ENCODE results near the gene DCP1B.

DCP1B gene

DNA sequence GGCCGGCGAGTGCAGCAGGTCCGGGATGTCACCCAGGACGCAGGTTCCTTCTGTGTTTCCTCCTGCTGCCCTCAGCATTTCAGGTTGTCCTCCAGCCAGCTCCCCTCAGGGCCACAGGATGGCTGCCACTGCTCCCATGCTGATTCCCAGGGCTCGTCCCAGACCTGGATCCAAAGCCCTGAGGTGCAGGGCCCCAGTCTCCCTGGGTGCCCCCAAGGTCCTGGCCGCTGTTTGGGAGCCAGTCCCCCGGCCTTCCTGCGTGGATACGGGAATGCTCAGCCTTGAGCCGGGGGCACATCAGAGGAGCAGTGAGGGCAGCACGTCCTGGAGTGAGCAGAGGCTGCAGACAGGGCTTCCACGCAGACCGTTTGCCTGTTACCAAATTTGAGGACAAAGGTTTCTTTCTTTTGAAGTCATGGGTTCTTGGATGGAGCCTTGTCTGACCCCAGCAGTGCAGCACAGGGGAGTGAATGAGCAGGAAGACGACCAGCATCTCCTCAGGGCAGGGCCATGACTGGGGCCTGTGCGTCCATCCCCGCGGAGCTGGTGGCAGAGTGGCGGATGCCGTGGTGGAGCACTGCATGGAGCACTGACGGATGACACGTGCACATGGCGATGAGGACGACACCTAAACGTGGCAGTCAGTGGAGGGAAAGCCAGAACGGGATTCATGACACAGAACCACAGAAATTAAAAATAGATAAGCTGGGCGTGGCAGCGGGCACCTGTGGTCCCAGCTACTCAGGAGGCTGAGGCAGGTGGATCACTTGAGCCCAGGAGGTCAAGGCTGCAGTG, 73.3 kb downstream of the DCP1B start:
- TF ChIP-seq FOXP2 (optimal IDR thresholded peaks at IDR 0.05; ENCODE audit: control extremely low read depth, extremely low read length, insufficient read depth) (no peak), EZH2 (IDR thresholded peaks at IDR 0.05) (no peak), POLR2AphosphoS5 (IDR thresholded peaks at IDR 0.05; ENCODE audit: borderline replicate concordance, low read depth, low read length) (no peak)

DNA sequence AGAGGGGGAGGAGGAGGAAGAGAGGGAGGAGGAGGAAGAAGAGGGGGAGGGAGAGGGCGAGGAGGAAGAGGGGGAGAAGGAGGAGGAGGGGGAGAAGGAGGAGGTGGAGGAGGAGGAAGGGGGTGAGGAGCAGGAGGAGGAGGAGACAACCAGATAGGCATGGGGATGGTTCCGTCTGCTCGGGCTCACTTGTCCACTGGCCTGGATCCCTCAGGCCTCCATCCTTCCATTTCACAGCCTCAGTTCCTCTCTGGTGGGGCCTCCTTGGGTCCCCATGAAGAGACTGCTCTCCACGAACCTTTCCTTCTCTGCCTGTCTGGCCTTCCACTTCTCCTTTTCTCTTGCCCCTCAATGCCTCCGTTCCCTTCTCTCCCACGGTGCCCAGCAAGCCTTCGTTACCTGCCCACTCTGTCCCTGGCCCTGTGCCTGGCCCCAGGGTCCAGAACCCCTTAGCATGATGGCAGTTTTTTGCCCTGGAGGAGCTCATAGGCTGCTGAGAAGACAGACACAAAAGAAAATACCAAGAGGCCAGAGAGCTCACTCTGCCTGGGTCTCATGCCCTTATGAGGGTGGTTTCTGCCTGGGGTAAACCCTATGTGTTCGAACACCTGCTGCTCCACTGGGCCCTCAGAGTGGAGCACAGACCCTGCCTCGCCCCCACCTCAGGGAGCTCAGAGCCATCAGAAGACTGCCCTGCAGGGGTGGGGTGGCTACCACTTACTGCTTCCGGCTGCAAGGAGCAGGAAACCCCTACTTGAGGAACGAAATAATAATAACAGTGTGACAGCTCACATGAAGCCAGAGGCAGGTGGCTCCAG, 74.1 kb downstream of the DCP1B start:
- Histone ChIP-seq H3K9me3 (ENCODE audit: low read depth, low read length) (no peaks in the 10 kb centered on the region), H3K27ac (no peak overlapping the region), H3K4me3 (no peak overlapping the region), H3K9ac (ENCODE audit: insufficient read length) (no peak overlapping the region), H3K36me3 (ENCODE audit: insufficient read depth, low read length) (no peaks in the 10 kb centered on the region)
- DNase-seq (ENCODE audit: low read depth, low spot score), result no peak
- TF ChIP-seq EZH2 (IDR thresholded peaks at IDR 0.05) (no peak), FOXP2 (optimal IDR thresholded peaks at IDR 0.05; ENCODE audit: control extremely low read depth, extremely low read length, insufficient read depth) (no peak), POLR2AphosphoS5 (IDR thresholded peaks at IDR 0.05; ENCODE audit: borderline replicate concordance, low read depth, low read length) (no peak)

More for the DNA sequence above, 73.3 kb downstream of the DCP1B start:
- no peak for DNase-seq (ENCODE audit: low read depth, low spot score)
- Histone ChIP-seq H3K9me3 (ENCODE audit: low read depth, low read length) (no peaks in the 10 kb centered on the region), H3K4me3 (no peak overlapping the region), H3K9ac (ENCODE audit: insufficient read length) (no peak overlapping the region), H3K36me3 (ENCODE audit: insufficient read depth, low read length) (no peaks in the 10 kb centered on the region), H3K27ac (no peak overlapping the region)

DNA sequence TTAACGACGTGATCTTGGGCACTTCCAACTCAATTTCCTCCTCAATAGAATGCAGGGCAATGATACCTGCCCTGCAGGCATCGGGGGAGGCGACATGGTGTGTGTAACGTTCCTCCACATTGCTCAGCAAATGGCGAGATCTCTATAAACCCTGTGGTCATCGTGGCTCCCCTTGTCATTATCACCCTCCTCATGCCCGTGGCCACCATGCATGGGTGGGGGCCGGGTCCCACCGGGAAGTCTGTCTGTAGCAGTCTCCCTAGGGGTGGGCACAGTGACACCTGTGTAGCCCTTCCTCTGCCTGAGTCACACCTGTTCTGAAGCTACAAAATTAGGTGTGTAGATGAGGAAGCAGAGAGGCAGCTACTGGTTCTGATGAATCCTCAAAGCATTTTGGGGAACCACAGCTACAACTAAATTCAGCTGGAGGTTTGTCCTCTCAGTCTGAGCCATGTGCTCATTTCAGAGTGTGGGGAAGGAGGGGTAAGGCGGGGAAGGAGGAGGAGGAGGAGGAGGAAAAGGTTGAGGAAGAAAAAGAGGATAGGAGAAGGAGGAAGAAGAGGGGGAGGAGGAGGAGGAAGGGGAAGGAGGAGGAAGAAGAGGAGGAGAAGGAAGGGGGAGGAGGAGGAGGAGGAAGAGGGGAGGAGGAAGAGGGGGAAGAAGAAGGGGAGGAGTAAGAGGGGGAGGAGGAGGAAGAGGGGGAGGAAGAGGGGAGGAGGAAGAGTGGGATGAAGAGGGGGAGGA, 74.8 kb downstream of the DCP1B start:
- no peak overlapping the region for H3K9ac ChIP-seq (ENCODE audit: insufficient read length)
- no peak for DNase-seq (ENCODE audit: low read depth, low spot score)
- TF ChIP-seq POLR2AphosphoS5 (IDR thresholded peaks at IDR 0.05; ENCODE audit: borderline replicate concordance, low read depth, low read length) (no peak), FOXP2 (optimal IDR thresholded peaks at IDR 0.05; ENCODE audit: control extremely low read depth, extremely low read length, insufficient read depth) (no peak), EZH2 (IDR thresholded peaks at IDR 0.05) (no peak)
- no peak overlapping the region for H3K27ac ChIP-seq
- H3K9me3 ChIP-seq (ENCODE audit: low read depth, low read length), result no peaks in the 10 kb centered on the region
- H3K4me3 ChIP-seq, result no peak overlapping the region
- H3K36me3 ChIP-seq (ENCODE audit: insufficient read depth, low read length), result no peaks in the 10 kb centered on the region

DNA sequence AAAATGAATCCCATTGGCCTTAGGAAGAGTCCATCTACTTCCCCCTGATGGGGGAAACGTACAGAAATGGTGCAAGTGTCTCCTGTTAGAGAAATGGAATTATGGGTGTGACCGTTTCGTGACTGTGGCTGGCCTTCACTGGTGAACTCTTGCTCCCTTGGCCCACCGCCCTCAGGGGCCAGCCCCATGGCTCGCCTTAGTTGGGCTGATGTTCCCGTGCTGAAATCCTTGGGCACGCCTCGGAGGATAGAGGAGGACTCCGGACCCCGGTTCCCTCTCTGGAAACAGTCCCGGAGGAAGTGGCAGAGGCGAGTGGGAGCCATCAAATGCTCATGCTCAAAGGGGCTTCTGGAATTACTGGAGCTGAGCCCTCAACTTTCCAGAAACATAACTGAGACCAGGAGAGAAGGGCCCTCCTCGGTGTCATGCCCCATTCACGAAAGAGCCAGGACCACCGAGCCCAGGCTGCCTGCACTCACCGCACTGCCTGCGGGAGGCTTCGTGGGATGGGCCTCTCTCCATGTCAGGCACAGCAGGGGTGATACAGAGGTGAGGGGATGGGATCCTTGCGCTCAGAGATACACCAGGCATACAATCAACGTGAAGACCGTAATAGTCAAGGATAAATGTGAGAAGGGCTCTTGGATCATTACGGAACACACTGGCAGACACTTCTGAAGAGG, 75.7 kb downstream of the DCP1B start:
- no peak for TF ChIP-seq EZH2 (IDR thresholded peaks at IDR 0.05)
- no peak for TF ChIP-seq POLR2AphosphoS5 (IDR thresholded peaks at IDR 0.05; ENCODE audit: borderline replicate concordance, low read depth, low read length)
- no peak for TF ChIP-seq FOXP2 (optimal IDR thresholded peaks at IDR 0.05; ENCODE audit: control extremely low read depth, extremely low read length, insufficient read depth)
- H3K9me3 ChIP-seq (ENCODE audit: low read depth, low read length), result no peaks in the 10 kb centered on the region
- no peak overlapping the region for H3K9ac ChIP-seq (ENCODE audit: insufficient read length)
- no peaks in the 10 kb centered on the region for H3K36me3 ChIP-seq (ENCODE audit: insufficient read depth, low read length)
- H3K27ac ChIP-seq, result no peak overlapping the region
- no peak overlapping the region for H3K4me3 ChIP-seq
- no peak for DNase-seq (ENCODE audit: low read depth, low spot score)

DNA sequence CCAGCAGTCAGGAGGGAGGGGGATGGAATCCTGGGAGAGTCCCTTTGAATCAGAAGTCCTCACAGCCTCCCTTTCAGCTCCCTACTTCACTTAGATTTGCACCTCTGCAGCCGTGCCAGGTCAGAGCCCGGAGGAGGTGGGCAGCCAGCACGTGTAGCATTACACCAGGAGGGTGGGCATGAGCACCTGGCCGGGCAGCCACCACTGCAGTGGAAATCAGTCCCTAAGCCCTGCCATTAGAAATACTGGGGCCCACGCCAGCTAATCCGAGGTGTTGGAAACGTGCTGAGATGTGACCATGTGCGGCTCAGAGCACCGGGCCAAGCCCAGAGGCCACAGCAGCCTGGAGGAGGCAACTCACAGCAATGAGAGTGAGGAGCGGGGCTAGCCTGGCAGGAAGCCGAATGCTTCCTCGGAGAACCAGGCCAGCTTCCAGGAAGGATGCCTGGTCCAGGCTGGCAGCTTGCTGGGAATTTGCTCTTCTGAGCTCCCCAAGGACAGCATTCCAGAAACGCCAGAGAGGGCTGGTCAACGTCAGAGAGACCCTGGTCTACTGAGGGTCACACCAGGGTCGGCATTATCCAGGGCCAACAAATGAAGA, 76.4 kb downstream of the DCP1B start:
- DNase-seq (ENCODE audit: low read depth, low spot score), result no peak
- Histone ChIP-seq H3K36me3 (ENCODE audit: insufficient read depth, low read length) (no peaks in the 10 kb centered on the region), H3K9ac (ENCODE audit: insufficient read length) (no peak overlapping the region), H3K9me3 (ENCODE audit: low read depth, low read length) (no peaks in the 10 kb centered on the region), H3K27ac (no peak overlapping the region), H3K4me3 (no peak overlapping the region)
- TF ChIP-seq EZH2 (IDR thresholded peaks at IDR 0.05) (no peak), FOXP2 (optimal IDR thresholded peaks at IDR 0.05; ENCODE audit: control extremely low read depth, extremely low read length, insufficient read depth) (no peak), POLR2AphosphoS5 (IDR thresholded peaks at IDR 0.05; ENCODE audit: borderline replicate concordance, low read depth, low read length) (no peak)

DNA sequence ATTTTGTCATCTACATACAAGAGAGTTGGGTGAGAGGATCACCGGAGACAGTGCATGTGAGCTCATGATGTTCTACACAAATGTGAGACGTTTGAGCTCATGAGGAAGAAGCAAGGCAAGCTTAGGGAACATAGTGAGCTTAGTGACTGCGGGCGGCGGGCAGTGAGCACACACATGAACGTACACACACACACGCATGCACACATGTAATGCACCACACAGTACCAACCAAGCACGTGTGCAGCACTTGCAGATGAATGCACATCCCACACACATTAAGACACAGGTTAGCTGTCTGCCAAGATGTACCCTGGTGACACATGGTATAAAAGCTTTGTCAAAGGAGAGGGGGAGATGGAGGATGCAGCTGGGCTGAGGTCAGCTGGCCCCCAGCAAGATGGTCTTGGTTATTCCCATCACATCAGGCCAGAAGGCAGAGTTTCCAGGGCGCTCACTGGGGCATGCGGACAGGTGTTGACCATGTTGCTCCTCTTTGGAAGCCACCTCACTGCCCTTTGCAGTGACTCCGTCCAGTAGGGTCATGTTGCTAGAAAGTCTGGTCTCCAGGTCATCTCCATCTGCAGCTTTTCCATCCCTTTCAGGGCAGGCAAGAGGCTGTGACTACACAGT, 77.1 kb downstream of the DCP1B start:
- Histone ChIP-seq H3K9ac (ENCODE audit: insufficient read length) (no peak overlapping the region), H3K36me3 (ENCODE audit: insufficient read depth, low read length) (no peaks in the 10 kb centered on the region)

DNA sequence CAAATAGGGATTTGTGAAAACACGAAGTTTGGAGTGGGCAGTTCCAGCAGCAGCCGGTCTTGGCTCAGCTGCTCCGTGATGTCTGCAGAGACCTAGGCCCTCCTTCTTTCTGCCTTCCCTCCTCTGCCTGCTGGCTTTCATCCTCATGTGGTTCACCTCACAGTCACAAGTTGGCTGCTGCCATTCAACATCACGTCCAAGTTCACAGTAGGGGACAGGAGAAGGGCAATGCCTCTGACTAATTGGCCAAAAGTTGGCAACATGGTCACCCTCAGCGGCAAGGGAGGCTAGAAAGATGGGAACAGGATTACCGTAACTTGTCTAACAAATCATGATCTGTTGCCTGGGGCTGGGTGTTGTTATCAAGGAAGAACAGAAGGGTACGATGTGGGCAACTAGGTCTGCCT, 78.0 kb downstream of the DCP1B start:
- H3K9me3 ChIP-seq (ENCODE audit: low read depth, low read length), result no peaks in the 10 kb centered on the region
- H3K36me3 ChIP-seq (ENCODE audit: insufficient read depth, low read length), result no peaks in the 10 kb centered on the region
- DNase-seq (ENCODE audit: low read depth, low spot score), result no peak
- no peak overlapping the region for H3K4me3 ChIP-seq
- no peak for TF ChIP-seq EZH2 (IDR thresholded peaks at IDR 0.05)
- TF ChIP-seq FOXP2 (optimal IDR thresholded peaks at IDR 0.05; ENCODE audit: control extremely low read depth, extremely low read length, insufficient read depth), result no peak
- TF ChIP-seq POLR2AphosphoS5 (IDR thresholded peaks at IDR 0.05; ENCODE audit: borderline replicate concordance, low read depth, low read length), result no peak
- no peak overlapping the region for H3K27ac ChIP-seq
- no peak overlapping the region for H3K9ac ChIP-seq (ENCODE audit: insufficient read length)

More for the DNA sequence above, 77.1 kb downstream of the DCP1B start:
- H3K4me3 ChIP-seq, result no peak overlapping the region
- DNase-seq (ENCODE audit: low read depth, low spot score), result no peak
- H3K27ac ChIP-seq, result no peak overlapping the region
- no peak for TF ChIP-seq EZH2 (IDR thresholded peaks at IDR 0.05)
- no peak for TF ChIP-seq POLR2AphosphoS5 (IDR thresholded peaks at IDR 0.05; ENCODE audit: borderline replicate concordance, low read depth, low read length)
- TF ChIP-seq FOXP2 (optimal IDR thresholded peaks at IDR 0.05; ENCODE audit: control extremely low read depth, extremely low read length, insufficient read depth), result no peak
- H3K9me3 ChIP-seq (ENCODE audit: low read depth, low read length), result no peaks in the 10 kb centered on the region

All from SK-N-MC (cell line).